Measurements from ENCODE around the gene NECAB3.

DNA sequence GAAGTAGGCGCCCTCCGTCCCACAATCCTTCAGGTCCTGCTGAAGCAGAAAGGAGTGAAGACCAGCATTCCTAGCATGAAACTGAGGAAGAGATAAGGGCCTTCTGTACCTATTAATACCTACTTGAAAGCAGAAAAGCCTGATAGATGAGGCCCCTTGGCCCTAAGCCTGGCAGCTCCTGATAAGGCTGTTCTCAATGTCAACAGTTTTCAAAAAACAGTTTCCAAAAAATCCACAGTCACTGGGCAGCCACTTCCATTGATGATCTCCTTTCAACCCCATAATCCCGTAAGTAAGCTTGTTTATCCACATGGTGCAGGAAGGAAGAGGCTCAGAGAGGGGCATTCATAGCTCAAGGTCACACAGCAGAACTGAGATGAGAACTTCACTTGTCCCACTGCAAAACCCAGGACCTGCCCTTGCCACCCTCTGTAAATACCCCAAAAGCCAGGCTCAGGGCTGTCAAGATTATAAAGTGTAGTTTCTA is 14.8 kb upstream of the NECAB3 start:
- TF ChIP-seq, protein P1, sequence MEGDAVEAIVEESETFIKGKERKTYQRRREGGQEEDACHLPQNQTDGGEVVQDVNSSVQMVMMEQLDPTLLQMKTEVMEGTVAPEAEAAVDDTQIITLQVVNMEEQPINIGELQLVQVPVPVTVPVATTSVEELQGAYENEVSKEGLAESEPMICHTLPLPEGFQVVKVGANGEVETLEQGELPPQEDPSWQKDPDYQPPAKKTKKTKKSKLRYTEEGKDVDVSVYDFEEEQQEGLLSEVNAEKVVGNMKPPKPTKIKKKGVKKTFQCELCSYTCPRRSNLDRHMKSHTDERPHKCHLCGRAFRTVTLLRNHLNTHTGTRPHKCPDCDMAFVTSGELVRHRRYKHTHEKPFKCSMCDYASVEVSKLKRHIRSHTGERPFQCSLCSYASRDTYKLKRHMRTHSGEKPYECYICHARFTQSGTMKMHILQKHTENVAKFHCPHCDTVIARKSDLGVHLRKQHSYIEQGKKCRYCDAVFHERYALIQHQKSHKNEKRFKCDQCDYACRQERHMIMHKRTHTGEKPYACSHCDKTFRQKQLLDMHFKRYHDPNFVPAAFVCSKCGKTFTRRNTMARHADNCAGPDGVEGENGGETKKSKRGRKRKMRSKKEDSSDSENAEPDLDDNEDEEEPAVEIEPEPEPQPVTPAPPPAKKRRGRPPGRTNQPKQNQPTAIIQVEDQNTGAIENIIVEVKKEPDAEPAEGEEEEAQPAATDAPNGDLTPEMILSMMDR (IDR thresholded peaks at IDR 0.05) = no peak
- TF ChIP-seq EP300 (IDR thresholded peaks at IDR 0.05) = no peak
- TF ChIP-seq POLR2A (IDR thresholded peaks at IDR 0.05) = no peak
- no peak for TF ChIP-seq POLR2AphosphoS5 (IDR thresholded peaks at IDR 0.05)
